Activated CD4-positive, alpha-beta T cell treated with anti-CD3 and anti-CD28 coated beads, Interleukin-2, amount 50 U/mL, for 1 hour (primary cell): ENCODE results near the gene FRYL.
"Not testable (repeated sequence)": the region's sequence is repeated elsewhere in the genome, so short reads cannot be mapped to it uniquely, and the experiment has no call there.

Source experiments
- DNase-seq: peaks from one replicate; pipeline ENCODE4 v3.0.0-alpha.2; 2020

Gene FRYL

GRCh38 chr4:48693856-48694574, 86.1 kb downstream of the FRYL start:
- DNase-seq = no peak

GRCh38 chr4:48692897-48693296, 87.2 kb downstream of the FRYL start:
- DNase-seq = no peak

- no peak for DNase-seq
These were observed 88.0 kb downstream of the FRYL start for GRCh38 chr4:48692044-48692443.

GRCh38 chr4:48688953-48689352, 91.1 kb downstream of the FRYL start:
- DNase-seq = no peak

GRCh38 chr4:48687313-48688051, 92.6 kb downstream of the FRYL start:
- DNase-seq = no peak

- no peak for DNase-seq
These were observed 93.7 kb downstream of the FRYL start for GRCh38 chr4:48686369-48686768.

- DNase-seq = no peak
These were observed 96.1 kb downstream of the FRYL start for GRCh38 chr4:48683784-48684666.

GRCh38 chr4:48682870-48683269, 97.2 kb downstream of the FRYL start:
- DNase-seq = not testable (repeated sequence)

- no peak for DNase-seq
These were observed 98.2 kb downstream of the FRYL start for GRCh38 chr4:48681856-48682255.

- no peak for DNase-seq
These were observed 99.1 kb downstream of the FRYL start for GRCh38 chr4:48680848-48681568.

- DNase-seq = no peak
These were observed 106.5 kb downstream of the FRYL start for GRCh38 chr4:48673537-48673936.

- DNase-seq = no peak
These were observed 109.5 kb downstream of the FRYL start for GRCh38 chr4:48670587-48670986.

GRCh38 chr4:48669086-48669485, 111.0 kb downstream of the FRYL start:
- DNase-seq = no peak

- no peak for DNase-seq
These were observed 111.6 kb downstream of the FRYL start for GRCh38 chr4:48668254-48669017.

- DNase-seq = no peak
These were observed 112.9 kb downstream of the FRYL start for GRCh38 chr4:48667148-48667547.

GRCh38 chr4:48665555-48666186, 114.4 kb downstream of the FRYL start:
- no peak for DNase-seq

GRCh38 chr4:48664938-48665337, 115.1 kb downstream of the FRYL start:
- no peak for DNase-seq

- DNase-seq = no peak
These were observed 118.7 kb downstream of the FRYL start for GRCh38 chr4:48661391-48661790.

GRCh38 chr4:48660347-48660746, 119.7 kb downstream of the FRYL start:
- no peak for DNase-seq

GRCh38 chr4:48654015-48654664, 125.9 kb downstream of the FRYL start:
- DNase-seq = no peak
